GM19397 (cell line): ENCODE measurements around the gene HIVEP2.

Experiments
- ATAC-seq: cut with Tn5 transposase; IDR thresholded peaks from one replicate; pipeline ENCODE4 v1.9.1; 2021; ENCODE audit warnings: mild to moderate bottlenecking, moderate library complexity; ENCODE audit not compliant: unreplicated experiment

The HIVEP2 gene

DNA sequence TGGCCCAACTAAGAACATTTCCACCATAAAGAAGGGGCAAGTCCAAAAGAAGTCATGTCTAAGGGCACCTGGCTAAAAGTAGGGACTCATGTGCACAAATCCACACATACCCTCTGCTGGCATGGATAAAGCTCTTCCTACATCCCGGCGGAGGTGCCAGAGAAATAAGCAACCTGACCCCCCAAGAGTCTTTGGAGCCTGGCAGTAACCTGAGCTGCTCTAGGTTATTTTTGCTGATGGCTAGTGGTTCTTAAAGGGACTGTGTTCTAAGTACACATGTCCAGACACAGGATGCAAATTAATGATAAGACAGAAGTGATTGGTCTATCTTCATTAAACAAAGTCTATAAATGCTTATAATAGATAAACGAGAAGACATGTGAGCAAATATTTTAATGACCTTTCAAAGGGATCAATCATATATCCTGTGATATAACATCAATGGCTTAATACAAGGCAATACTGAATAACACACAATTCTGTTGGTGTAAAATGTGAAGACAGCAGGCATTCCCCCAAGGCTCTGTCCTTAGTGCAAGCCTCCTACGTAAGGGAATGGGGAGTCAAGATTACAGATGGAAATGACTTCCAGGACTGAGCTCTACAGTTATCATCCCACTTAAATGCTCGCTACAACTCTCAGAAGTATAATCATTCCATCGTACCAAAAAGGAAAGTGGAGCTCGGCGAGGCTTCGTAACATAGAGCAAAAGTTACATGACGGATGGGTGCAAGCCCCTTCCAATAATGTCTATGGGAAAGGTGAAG, 52.5 kb downstream of the HIVEP2 start:
- ATAC-seq: no peak

DNA sequence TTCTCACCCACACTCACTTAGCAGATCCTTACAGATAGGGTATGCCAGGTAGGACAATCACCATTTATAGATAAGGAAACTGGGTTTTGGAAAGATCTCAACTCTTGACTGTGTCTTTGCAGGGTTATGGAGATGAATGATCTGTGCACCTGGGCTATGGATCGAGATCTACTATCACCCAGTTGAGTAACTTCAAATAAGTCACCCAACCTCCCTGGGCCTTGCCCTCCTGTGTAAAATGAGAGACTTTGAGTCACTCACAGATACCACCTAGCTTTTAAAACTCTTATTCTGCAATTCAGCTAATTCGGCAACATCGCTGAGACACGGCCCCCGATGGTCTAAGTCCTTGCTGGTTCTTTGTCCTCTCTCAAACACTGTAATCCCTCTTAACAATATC, 53.5 kb downstream of the HIVEP2 start:
- ATAC-seq: no peak

DNA sequence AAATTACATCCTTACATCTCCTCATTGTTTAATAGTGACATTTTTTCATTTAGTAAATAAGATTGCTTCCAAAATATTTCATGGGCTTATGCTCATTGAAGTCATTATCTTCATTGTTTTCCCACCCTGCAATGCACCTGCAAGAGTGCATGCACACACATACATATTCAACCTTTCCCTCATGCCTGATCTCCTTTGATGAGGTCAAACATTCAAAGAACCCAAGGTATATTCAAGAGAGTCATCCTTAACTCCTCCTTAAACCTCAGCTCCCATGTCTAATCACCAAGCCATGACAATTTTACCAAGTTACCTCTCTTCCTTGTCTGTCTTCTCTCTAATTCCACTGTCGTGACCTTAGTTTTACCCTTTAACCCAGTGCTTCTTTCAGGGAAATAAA, 56.5 kb downstream of the HIVEP2 start:
- no peak for ATAC-seq

DNA sequence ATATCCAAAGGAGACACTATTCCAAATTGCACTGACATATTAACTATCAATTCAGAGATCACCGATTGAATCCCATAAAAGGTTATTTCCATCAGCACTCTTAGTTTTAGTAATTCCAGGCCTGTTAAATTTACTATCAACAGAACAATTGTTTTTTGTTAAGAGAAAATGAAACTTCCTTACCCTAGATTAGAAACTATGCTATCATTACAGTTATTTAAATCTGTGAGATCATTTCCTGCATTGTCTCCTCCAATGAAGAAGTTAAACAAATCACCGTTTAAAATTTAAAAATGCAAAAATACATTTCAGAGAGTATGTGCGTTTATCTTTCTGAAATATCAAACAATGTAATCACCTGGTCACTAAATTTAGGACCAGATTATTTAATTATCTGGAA, 57.5 kb downstream of the HIVEP2 start:
- ATAC-seq: no peak

DNA sequence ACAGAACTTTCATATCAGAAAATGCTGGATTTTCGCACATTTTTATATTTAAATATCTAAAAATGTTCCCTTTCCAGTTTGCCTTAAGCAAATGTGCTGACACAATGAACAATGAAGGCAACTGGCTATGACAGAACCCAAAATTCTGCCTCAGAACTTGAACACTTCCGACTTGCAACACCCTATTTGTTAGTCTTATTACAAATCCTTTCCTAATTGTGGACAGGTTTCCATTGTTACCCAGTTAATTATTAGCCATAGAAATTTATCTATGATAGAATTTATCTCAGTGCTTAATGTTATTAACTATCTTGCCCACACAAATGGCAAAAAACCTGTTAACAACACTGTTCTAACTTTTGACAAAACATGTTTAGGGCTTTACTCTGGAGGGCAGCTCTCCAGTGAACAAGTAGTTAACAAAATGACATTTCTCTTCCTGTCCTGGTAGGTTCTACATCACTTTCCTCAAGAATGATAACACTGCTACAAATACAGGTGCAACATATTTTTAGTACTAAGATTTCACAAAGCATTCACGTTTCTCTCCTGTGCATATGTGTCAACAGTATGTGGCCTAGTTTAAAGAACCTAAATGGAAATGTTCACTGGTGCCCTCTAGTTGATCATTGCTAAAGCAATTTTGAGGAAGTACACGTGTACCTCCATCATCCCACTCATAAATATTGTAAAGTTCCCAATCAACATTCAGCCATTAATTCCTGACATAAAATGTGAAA, 58.4 kb downstream of the HIVEP2 start:
- ATAC-seq: peak; percentile 70

- ATAC-seq: peak; percentile 72
Measured at GRCh38 chr6:142885182-142885867, 59.7 kb downstream of the HIVEP2 start.

DNA sequence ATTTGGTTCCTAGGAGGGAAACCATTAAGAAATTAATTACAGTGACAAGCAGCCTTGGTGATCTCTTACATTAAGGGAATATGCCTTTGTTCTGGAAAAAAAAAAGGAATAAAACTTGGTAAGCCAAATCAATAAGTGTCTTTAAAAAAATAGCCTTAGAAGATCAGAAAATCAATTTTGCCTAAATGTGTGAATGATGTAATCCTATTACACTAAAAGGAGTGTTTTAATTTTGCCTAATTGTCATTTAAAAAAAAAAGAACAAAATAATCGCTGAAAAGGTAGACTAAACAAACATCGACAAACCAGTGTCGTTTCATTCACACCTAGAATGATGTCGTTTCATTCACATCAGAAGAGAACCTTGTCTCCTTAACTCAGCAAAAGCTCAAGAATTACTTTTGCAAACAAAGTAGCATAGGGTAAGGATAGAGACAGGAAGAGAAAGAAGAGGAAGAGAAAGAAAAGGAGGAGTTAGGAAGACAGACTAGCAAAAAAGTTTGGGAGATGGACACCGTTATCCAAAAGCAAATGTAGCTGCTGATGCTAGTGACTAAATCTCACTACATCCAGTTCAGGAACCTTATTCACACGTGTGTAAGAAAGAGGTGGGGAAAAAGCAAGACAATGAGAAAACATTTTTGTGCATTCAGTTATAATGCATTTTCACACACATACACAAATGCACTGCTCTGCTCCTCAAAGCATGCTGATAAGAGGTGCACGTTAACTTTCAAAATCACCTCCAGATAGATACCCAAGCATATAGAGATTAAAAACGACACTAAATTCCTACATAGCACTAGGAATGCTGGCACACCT, 60.6 kb downstream of the HIVEP2 start:
- ATAC-seq: no peak

GRCh38 chr6:142883011-142883410, 62.0 kb downstream of the HIVEP2 start:
- ATAC-seq: no peak

DNA sequence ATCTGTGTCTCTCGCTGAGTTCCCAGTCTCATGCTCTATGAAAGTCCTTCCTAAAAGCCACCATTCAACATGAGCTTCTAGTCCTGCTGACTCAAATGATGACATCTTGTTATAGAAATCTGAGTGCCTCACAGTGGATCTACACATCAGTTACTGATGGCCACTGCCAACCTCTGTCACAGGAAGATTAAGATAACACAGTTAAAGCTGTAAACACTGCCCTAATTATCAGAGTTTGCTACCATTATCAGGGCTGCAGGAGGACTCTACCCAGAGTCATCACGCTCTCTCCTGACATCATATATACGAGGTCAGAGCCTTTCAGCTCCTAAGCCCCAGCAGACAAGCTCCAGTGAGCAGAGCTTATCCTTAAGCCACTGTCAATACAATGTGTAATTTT, 63.2 kb downstream of the HIVEP2 start:
- ATAC-seq: no peak

DNA sequence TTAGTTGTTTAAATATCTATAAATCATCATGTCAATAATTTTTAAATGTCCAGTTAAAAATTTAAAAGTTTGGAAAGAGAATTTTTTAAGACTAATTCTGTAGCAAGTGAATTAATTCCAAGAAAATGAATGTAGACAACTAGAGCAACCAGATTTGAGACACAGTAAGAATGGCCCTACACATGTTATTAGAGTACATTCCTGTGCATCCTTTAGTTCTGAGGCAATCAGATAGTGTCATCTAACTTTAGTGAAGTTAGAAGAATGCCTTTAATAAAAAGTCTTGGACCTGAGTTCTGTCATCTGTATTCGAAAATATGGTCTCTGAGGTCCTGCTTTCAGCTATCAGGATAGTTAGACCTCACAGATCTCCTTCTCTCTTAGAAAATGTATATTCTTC, 63.7 kb downstream of the HIVEP2 start:
- ATAC-seq: no peak

DNA sequence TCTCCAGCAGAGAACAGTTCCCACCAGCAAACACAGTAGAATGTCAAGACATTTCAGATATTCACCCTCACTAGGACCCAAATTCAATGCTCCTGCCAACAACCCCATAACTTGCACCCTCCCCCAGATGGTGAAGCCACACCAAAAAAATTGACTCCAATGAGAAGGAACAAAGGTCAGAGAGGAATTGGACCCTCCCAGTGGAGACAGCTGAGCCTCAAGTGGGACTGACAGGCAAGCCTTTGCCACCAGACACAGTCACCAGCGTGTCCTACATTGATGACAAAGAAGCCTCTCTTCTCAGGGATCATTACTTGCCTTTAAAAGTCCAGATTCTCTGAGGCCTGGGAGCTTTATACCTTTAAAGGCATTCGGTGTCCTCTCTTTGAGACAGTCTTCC, 64.8 kb downstream of the HIVEP2 start:
- ATAC-seq: no peak

GRCh38 chr6:142879527-142879926, 65.4 kb downstream of the HIVEP2 start:
- no peak for ATAC-seq

GRCh38 chr6:142879076-142879475, 65.9 kb downstream of the HIVEP2 start:
- no peak for ATAC-seq

GRCh38 chr6:142878407-142878806, 66.6 kb downstream of the HIVEP2 start:
- ATAC-seq: no peak

DNA sequence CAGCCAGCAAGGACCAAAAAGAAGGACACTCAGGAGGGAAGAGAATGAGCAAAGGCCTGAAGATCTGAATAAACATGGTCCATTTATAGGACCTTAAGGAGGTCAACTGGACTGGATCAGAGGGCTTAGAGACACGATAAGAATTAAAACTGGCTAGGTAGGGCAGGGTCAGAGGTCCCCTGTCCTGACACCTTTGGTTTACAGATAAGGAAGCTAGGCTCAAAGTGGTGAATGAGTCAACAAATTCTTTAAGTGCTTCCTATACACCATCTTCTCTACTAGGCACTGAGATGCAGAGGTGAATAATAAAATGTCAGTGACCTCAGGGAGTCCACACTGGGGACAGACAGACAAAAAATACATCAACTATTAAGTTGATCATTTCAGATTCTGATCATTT, 70.3 kb downstream of the HIVEP2 start:
- ATAC-seq: no peak

DNA sequence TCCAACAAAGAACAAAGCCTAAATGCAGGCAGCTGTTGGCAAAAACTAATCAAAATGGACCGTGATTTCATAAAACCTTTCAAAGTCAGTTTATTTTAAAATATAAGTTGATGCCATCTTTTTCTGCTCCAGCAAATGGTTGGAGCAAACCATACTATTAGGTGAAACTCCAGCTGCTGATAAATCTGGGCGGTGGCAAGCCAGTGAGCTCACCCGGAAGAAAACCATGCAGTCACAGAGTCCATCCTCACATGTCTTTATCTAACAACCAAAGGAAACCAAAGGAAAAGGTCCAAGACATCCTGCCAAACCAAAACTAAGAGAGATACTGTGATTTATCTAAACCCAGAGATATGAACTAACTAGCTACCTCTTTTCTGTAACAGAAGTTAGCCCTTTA, 72.6 kb downstream of the HIVEP2 start:
- ATAC-seq: no peak

DNA sequence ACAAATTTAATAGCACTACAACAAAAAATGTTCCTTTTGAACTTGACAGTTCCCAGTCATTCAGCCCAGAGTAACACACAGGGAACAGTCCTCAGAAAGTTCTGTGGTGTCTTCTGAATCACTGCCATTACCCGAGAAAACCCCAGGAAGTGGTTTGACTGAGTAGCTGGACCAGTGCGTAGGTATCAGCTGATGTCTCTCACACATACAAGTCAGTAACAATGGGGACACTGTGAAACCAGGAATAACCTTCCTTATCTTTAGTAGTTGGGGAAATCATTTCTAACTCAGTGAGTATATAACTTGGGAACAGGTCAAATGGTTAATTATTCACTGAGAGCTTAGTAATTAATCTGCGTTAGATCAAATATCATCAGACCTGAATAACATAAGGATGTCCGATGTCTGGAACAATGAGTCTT, 73.1 kb downstream of the HIVEP2 start:
- ATAC-seq: peak; percentile 78

GRCh38 chr6:142870787-142871415, 74.1 kb downstream of the HIVEP2 start:
- no peak for ATAC-seq

- ATAC-seq: no peak
Measured at GRCh38 chr6:142868917-142869316, 76.1 kb downstream of the HIVEP2 start.

DNA sequence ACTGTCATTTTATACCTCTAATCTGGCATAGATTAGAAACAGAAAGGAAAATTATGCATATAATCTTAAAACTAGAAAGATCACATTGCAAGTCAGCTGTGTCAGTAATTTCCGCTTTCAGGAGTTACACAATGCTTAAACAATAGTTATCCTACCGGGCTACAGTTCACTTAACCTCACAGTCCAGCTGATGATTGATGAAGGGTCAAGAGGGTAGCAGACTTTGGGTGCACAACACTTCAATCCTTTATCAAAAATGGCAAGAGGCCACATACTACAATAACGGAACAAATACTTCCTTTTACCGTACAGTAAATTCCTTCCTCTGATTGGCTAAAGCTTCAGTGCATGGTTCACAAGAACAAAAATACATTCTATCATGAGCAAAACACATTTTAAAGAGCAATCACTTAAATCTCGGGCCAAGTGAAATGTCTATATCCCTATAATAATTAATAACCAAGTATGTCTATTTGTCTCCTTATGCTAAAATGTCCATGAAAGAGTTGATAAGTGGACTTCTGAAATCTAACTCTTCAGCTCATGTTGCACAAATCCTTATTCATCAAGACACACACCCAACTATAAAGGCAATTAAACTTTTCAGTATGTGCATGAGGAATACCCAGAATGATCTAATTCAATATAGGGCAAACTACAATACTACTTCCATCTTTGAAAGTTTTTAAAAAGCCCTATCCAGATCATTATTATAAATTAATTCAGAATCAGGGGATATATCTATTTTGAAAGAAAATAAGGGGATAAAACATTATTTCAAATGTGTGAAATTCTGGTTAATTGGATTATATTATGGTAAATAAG, 76.8 kb downstream of the HIVEP2 start:
- ATAC-seq: no peak
